HG03066 (cell line): Measurements from ENCODE around the gene CORIN.

Experiments used
- ATAC-seq: cut with Tn5 transposase; IDR thresholded peaks from one replicate; pipeline ENCODE4 v1.9.1; 2021; ENCODE audit warnings: low read depth; ENCODE audit not compliant: unreplicated experiment

CORIN gene

DNA sequence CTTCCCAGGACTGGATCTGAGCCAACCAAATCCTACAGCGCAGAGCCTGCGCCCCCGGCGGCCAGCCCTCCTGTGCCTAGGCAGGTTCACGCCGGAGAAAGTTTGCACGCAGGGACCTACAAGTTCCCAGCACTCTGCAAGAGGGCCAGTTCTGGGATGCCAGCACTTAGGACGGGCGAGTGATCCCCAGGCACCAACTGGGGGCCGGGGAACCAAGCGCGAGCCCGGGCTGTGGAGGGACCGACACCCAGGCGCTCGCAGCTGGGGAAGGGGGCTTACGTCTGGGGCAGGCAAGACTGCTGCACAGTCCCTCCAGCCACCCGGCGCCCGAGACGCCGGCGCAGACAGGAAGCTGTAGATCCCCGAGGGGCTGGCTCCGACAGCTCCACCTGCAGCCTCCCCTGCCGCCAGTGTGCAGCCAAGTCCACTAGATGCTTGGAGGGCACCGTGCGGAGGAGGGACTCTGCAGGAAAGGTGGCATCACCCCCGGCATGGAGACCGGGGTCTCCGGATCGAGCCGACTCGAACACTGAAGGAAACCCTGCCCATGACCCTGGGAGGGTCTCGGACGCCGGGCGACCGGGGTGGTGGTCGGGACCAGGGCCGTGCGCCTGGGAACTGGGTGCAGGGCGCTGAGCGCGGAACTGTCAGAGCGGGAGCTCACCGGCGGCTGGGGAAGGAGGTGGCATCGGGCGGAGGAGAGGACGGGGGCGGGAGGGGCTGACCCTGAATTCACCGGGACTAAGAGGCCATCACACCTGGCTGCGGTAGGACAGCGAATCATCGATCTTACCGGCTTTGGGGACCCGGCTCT lies 566 bp downstream of the CORIN start:
- ATAC-seq = peak; percentile 56

DNA sequence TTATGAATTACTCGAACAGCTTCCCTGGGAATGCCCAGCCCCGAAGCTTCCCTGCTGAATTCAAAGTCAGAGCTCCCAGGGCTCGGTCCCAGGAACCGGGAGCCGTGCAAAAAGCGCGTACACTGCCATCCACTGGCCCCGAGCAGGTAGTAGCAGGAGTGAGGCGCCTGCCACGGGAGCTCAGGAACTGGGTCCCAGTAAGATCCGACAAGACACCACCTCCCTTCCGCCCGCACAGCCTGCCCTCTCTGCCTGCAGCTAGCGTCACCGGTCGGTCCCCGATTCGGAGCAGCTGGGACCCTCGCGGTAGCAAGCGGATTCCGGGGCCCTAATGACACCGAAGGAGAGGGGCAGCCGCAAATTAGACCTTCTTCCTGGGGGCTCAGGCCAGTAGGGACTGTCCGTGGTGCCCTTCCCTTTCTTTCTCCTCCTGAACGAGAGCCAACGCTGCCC lies 1.2 kb downstream of the CORIN start:
- ATAC-seq = peak; percentile 83

DNA sequence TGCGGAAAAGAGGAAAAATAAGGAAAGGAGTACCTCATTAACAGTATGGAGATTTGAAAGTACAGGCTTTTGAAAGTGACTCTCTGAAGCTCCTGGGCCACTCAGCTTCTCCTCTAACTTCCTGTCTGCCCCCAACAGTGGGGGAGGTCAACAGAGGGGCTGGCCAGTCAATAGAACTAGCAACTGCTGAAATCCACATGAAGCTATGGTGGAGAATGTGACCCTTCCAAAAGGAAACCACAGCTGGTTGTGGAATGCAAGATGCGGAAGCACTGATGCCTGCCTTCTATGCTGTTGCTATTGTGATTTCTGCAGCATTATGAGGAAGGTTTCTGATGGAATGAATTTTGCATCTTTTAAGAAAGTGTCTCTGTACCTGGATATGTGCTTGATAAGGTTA lies 2.4 kb downstream of the CORIN start:
- ATAC-seq = no peak

DNA sequence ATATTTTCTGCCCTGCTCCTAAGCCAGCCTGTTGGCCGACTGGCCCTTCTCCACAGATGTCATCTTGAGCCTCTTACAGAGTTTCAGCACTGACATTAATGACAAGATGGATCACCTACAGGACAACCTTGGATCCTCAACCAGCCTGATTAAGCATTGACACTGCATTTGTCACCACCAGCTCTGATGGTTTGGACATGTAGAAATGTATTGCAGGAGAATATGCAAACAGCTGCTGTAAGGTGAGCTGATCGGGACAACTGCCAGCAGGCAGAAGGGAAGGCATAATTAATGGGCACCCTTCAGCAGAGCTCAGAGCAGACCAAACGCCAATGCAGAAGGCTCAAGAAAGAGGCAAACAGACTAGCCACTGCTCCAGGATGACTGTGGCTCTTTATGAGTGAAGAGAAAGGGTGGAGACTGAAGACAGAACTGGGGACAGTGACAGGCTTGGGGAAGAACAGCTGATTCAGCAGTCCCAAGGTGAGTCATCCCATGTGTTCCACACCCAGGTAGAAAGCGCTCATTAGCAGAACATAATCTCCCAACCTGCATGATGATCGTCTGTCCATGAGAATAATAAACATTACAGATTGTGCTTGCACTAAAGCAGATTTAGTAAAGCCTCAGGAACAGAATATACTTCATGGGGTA lies 6.7 kb downstream of the CORIN start:
- no peak for ATAC-seq

DNA sequence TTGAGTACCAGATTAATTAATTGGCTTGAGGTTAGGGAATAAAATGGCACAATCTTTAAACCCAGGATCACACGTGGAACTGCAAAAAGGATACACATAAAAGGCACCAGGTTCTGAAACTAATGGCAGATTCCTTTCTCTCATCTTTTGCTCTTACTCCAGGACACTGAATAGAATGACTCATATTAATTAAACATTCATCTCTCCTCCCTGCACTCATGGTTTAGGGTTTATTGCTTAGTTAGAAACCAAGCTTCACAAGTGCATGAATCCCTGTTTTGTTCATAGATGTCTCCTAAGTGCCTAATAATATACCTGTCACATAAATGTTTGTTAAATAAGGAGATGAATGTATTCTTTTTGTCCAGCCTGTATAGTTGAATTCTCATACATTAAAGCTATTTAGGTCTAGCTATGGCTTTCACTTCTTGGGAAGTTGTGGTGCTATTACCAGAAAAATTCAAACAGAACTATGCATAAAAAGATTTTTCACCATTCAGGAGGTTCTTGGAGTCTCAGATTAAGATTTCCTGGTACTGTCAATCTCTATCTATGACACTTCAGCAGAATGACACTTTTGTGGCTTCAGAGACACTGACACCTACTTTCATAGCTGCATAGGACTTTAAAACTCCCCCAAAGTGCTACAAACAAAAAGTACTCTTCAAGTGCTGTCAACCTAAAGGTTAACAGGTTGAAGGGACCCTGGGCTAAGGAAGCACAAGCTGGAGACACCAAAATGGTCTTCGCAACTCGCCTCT lies 7.4 kb downstream of the CORIN start:
- no peak for ATAC-seq

DNA sequence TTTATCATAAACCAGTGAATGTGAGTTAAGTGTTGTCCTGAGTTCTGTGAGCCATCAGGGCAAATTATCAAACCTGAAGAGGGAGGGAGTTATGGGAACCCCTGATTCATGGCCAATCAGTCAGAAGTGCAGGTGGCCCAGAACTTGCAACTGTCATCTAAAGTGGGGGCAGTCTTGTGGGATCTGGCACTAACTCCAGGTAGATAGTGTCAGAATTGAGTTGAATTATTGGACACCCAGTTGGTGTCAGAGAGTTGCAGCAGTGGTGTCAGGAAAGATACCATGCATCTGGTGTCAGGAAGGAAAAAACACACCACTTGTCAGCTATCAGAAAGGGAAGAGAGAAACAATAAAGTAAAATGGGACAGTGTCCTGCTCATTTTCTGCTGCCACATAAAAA lies 8.4 kb downstream of the CORIN start:
- ATAC-seq = no peak

DNA sequence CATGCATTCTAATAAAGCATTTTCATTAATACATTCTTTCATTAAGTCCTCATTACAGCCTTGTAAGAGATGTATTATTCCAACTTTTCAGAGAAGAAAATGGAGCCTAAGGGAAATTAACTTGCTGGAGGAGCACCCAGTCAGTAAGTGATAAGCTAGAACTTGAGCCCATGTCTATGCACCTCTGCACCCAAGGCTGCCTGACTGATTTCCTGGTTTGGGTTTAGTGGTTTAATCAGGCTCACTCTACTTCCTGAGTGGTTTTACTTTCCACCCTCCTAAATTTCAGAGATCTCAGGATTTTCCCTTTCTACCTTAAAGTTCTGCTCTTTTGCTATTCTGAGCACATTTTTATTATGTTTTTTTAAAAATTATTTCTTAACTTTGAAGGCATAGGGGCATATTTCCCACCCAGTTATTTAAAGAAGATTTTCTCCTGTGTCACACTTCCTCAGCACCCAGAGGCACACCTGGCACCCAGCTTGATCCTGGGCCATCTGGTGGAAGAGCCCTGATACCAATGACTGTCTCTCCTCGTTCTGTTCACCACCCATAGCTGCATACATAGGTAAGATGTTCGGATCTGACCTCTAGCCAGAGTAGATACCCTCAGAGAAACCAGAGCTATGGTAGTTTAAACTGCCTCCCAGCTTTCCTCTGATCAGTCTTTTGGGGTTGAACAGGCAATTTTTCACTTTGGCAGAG lies 10.4 kb downstream of the CORIN start:
- ATAC-seq = no peak

DNA sequence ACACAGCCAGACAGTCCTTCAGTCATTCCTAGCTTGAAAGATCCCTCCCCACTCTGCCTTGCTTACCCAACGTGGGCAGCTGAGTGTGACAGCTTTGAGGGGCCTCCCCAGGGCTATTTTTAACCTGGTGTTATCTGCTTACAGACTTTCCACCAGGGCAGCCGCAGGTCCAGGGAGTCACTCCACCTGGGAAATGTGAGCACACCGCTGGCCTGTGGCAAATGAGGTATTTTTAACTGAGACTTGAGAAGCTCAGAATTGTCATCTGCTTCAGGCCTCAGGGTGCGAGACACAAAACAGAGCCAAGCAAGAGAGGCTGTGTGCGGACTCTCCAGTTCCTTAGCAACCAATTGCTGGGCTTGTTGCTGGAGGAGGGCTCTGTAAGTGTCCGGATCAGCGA lies 13.0 kb downstream of the CORIN start:
- no peak for ATAC-seq

DNA sequence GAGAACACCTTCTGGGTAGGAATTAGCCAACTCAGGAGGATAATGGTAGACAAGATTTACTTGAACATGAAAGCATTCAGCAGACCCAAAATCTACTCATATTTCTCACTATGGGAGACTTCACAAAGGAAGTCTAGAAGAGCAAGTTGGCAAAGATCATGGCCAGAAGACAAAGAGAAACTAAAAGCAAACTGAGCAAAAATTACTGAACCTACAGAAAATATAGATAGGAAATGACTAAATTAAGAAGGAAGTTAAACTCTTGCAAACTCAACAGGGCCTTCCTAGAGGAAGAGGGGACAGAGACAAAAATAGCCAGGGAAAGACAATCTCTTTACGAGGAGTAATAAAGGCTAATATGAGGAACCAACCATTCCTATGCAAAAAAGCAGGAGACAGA lies 18.7 kb downstream of the CORIN start:
- ATAC-seq = no peak

DNA sequence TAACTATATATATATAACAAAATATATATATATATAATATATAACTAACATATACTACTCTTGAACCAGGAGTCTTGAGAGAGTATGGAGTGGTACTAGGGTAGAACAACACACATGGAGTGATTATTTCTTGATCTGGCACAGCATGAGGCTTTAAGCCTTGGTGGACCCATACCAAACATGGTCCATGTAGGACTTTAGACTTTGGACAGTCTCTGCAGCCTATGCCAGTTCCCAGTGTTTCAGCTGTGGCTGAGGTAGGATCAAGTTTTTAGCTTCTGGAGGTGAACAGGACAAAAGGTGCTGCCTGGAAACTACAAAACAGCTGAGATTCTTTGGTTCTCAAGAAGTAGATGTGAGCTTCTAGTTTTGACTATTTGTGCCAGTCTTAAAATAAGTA lies 20.6 kb downstream of the CORIN start:
- ATAC-seq = no peak

DNA sequence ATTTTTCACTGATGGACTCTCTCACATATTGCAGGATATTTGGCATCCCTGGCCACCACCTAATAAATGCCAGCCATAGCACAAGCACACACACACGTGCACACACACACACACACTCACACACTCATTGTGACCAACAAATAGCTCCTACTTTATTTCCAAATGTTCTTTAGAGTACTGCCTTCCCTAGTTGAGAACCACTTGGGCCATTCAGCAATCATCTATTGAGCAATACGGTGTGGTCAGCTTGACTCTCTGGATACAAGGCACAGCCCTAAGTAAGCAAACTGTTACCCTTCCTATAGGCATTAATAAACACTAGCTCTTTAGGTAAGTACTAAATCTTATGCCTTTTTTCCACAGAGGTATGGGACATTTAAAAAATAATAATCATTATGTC lies 21.1 kb downstream of the CORIN start:
- ATAC-seq = no peak

DNA sequence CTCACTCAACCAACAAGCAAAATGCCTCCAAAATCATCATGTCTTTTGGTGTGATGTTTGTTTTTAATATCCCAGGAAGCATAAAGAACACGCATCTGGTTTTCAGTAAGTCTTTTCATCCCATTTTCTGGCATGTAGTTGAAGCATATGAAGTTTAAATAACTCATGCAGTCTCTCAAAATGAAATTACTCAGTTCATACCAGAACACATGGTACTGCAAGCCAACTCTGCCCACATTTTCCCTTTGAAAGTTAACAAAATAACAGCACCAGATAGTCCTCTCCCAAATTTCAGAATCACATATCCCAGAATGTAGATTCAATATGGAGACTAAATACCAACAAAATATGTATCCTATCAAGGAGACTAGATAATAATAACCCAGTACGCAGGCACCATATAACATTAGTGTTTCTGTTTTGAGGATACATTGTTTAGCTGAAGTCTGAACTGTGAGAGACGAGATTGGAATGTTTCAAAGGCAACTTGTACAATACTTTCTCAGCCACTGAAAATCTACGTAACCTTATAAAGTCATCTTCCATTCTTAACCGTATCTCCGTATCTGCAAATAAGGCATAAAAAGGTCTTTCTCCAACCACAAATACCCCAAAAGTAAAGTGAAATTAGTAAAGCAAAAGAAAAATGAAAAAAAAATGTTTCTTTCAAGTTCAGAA lies 23.1 kb downstream of the CORIN start:
- no peak for ATAC-seq

DNA sequence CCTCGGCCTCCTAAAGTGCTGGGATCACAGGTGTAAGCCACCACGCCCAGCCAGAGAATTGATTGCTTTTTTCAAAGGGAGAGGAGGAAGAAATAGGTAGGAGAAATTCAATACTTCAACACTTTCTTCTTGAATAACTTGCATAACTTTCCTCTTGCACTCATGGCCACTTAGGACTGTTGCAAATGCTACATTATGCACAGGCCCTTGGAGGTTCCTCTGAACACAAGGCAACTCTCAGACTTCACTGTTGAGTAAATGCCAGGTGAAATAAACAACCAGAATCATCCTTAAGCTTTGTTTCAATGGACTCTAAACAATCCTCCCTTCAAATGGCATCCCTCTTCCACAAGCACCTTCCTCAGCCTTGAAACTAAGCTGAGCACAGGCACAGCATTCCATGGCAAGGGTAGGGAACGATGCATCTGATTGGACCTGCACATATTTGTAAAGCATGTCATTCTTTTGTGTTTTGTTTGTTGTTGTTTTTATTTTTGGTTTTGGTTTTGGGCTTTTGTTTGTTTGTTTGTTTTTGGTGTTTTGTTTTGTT lies 28.1 kb downstream of the CORIN start:
- ATAC-seq = no peak

DNA sequence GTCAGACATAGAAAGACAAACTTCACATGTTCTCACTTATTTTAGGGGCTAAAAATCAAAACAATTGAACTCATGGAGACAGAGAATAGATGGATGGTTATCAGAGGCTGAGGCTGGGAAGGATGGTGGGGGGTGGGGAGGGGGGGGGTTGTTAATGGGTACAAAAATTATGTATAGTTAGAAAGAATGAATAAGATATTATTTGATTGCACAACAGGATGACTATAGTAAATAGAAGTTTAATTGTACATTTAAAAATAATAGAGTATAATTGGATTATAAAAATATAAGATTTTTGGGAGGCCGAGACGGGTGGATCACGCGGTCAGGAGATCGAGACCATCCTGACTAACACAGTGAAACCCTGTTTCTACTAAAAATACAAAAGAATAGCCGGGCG lies 33.3 kb downstream of the CORIN start:
- no peak for ATAC-seq

DNA sequence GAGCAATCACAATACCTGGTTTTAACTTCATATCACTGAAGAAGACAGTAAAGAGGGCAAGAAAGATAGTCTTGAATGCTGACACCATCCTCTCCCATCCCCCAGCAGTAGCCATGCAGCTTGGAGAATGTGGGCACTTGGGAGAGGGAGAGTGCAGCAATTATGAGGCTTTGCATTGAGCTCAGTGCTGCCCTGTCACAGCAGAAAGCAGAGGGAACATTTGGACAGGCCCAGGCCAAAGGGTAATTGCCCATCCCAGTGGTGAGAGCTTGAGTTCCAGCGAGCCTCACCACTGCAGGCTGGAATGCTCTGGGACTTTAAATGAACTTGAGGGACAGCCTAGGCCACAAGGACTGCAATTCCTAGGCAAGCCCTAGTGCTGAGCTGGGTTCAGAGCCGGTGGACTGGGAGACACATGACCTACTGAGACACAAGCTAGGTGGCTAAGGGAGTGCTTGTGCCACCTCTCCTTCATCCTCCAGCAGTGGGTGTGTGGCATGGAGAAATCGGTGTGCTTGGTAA lies 36.3 kb downstream of the CORIN start:
- ATAC-seq = no peak

DNA sequence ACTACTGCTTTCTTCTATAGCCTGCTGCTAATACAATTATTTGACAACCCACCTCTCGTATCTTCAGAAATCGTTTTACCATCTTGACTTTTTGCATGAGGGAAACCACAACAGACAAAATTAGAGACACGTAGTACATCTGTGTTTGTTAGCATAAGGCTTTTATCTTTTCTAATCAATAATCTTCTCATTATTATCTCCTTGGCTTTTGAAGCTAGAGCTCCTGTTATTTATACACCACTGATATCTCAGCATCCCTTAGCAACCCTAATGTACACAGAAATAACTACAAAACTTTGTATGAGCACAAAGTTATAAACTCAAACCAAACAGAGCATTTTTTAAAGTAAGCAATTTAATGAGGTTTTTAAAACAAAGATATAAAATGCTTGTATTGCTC lies 39.7 kb downstream of the CORIN start:
- no peak for ATAC-seq

DNA sequence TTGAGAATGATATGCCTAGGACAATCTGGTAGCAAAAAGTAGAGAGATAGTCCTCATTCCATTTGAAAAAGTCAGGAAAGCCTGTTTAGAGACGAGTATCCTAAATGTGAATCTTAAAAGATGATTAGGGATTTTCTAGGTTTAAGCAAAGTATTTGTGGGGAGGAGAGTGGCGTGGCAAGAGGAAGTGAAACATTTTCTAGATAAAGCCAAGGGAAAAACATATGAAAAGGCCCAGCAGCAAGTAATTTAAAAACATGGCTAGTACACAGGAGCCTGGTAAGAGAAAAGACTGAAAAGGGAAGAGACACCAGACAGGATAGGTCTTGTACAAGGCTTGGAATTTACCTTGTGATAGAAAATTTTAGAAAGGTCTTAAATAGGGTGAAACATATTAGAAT lies 45.9 kb downstream of the CORIN start:
- no peak for ATAC-seq

DNA sequence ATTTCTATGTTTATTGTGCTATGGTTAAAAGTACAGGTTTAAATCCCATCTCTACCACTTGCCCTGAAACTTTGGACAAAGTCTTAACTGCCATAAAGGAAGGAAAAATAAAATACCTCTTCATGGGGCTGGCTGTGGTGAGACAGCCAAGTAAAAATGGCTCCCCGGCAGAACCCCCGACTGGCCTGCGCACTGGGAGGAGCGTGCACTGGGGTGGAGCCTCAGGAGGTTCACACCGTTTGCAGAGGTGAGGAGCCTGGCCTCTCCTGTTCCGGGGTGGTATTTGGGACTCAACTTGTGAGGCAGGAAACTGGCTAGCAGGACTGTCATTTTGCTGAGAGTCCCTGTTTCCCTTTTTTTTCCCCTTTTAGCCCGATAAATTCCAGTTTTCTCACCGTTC lies 47.8 kb downstream of the CORIN start:
- no peak for ATAC-seq

DNA sequence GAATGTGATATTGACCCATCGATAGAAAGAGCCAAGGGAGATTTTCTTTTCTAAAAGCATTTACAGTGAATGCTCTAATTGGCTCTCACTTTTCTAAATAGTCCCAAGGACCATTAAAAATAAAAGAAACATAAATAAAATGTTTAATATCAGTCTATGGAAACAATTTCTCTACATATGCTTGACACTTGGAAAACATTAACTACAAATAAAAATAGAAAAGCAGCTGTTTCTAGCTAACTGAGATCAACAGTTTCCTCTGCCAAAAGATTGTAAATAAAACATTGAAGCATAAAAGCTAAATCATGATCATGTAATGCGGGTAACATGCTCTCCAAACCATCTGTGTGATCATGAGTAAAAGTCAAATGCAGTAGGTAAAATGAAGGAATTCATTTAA lies 49.7 kb downstream of the CORIN start:
- ATAC-seq = no peak

DNA sequence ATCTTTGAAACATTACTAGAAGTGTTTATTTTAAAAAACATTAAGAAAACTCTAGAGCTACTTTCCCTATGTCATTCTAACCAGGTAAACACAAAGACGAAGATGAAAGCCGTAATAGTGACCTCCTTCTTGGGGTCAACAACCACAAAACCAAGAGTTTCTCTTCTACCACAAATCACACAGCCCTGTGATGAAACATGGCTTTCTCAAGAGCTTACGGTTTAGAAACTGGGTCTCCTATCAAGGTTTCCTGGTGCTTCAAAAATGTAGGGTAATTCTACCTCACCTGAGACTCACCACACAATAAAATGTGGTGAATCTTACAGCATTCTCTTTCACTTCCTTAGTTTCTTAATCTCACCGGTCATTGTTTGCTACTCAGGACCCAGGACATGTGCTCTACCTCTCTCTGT lies 50.9 kb downstream of the CORIN start:
- peak; percentile 61 for ATAC-seq
